ENCODE data around the gene CD1C. TPM values are rescaled to one million over a fixed set of nuclear protein-coding genes. Genes with fewer than 3 reads are reported as not detected.
"Not testable (repeated sequence)": the region's sequence is repeated elsewhere in the genome, so short reads cannot be mapped to it uniquely, and the experiment has no call there.

Gene CD1C
- total and polyA plus RNA-seq, 9 donors, result 0.22 to 6.6 (median 0.28) TPM; not detected in 4

GRCh38 chr1:158249646-158250045, 40.1 kb upstream of the CD1C start:
- no peaks in the 10 kb centered on the region for H3K36me3 ChIP-seq
- no peak for DNase-seq
- 89 to 92% (median 89%) methylated on average over 4 of the region's 4 CpGs for WGBS, 3 donors
- intact Hi-C loops (cut with DNase I), result no loop called here
- no peak overlapping the region for H3K27ac ChIP-seq
- no peaks in the 10 kb centered on the region for H3K27me3 ChIP-seq
- H3K4me3 ChIP-seq, result no peak overlapping the region
- TF ChIP-seq EP300 (IDR thresholded peaks at IDR 0.05) (no peak), POLR2A (IDR thresholded peaks at IDR 0.05) (no peak), CTCF (IDR thresholded peaks at IDR 0.05) (no peak)
- H3K9me3 ChIP-seq, result no peaks in the 10 kb centered on the region
- H3K4me1 ChIP-seq (ENCODE audit: insufficient read depth), result no peaks in the 10 kb centered on the region

DNA sequence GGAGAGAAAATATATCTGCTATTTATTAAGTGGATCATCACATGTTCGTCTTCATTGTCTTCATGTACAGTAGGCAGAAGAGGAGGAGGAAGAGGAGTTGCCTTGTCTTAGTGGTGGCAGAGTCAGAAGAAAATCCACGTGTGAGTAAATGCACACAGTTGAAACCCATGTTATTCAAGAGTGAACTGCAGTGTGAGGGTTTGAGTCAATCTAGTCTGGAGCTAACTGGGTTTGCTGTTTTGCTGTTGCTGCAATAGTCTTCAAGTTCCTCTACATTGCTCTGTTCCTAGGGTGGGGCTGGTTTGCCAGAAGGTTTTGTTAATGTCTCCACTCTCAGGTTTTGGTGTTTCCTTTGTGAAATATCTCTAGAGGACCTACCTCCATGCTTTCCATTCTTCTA, 38.6 kb upstream of the CD1C start:
- H3K36me3 ChIP-seq, result no peaks in the 10 kb centered on the region
- no peak for DNase-seq
- 60 to 68% (median 66%) methylated on average over 2 of the region's 2 CpGs for WGBS, 3 donors
- no peaks in the 10 kb centered on the region for H3K27me3 ChIP-seq
- no peak for TF ChIP-seq POLR2A (IDR thresholded peaks at IDR 0.05)
- no peak for TF ChIP-seq EP300 (IDR thresholded peaks at IDR 0.05)
- TF ChIP-seq CTCF (IDR thresholded peaks at IDR 0.05), result no peak
- intact Hi-C loops (cut with DNase I), result no loop called here
- no peaks in the 10 kb centered on the region for H3K9me3 ChIP-seq
- H3K4me1 ChIP-seq (ENCODE audit: insufficient read depth), result no peaks in the 10 kb centered on the region
- no peak overlapping the region for H3K27ac ChIP-seq
- no peak overlapping the region for H3K4me3 ChIP-seq

DNA sequence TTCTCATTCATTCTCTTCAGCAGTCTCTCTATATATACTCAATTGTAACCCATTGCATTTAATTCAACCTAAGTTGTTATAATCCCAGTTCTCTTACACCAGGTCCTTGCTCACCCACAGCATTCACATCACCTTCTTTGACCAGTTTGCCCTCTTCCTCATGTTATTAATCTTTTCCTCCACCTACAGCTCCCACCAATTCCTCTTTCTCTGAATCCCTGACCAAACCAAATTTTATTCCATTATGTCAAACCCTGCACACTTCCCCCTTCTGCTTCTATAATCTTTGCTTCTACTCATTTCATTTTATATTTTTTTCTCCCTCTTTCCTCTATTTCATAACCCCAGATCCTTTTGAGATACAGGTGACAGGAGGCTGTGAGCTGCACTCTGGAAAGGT, 34.1 kb upstream of the CD1C start:
- Histone ChIP-seq H3K4me1 (ENCODE audit: insufficient read depth) (no peaks in the 10 kb centered on the region), H3K27ac (no peak overlapping the region), H3K27me3 (no peaks in the 10 kb centered on the region), H3K9me3 (no peaks in the 10 kb centered on the region), H3K36me3 (no peaks in the 10 kb centered on the region), H3K4me3 (no peak overlapping the region)
- no peak for DNase-seq
- intact Hi-C loops (cut with DNase I), result no loop called here
- no peak for TF ChIP-seq CTCF (IDR thresholded peaks at IDR 0.05)
- no peak for TF ChIP-seq POLR2A (IDR thresholded peaks at IDR 0.05)
- TF ChIP-seq EP300 (IDR thresholded peaks at IDR 0.05), result no peak

GRCh38 chr1:158256747-158257146, 33.0 kb upstream of the CD1C start:
- H3K36me3 ChIP-seq; H3K27me3 ChIP-seq; H3K4me3 ChIP-seq; H3K27ac ChIP-seq; intact Hi-C loops (cut with DNase I); H3K4me1 ChIP-seq (ENCODE audit: insufficient read depth); H3K9me3 ChIP-seq; DNase-seq: not testable (repeated sequence)
- WGBS, 3 donors, result 86 to 90% (median 90%) methylated on average over 9 of the region's 9 CpGs

DNA sequence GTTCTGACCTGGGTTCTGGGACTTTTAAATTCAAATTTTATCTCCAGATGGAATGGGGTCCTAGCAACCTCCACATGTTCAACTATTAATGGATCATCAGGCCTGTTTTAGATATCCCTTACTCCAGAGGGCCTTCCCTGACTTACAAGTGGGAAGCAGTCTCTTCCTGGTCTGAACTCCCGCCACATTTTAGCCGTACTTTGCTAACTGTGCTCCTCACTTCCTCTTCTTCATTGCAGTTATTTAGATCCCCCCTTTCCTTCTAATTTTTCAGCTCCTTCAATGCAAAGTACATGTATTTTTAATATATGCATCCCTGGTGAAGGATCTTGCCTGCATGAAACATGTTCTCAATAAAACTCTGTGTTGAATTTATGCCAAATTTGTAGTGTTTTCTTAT, 31.8 kb upstream of the CD1C start:
- Histone ChIP-seq H3K4me1 (ENCODE audit: insufficient read depth) (no peaks in the 10 kb centered on the region), H3K36me3 (no peaks in the 10 kb centered on the region), H3K27ac (no peak overlapping the region), H3K27me3 (no peaks in the 10 kb centered on the region), H3K9me3 (no peaks in the 10 kb centered on the region), H3K4me3 (no peak overlapping the region)
- intact Hi-C loops (cut with DNase I), result no loop called here
- no peak for TF ChIP-seq CTCF (IDR thresholded peaks at IDR 0.05)
- TF ChIP-seq POLR2A (IDR thresholded peaks at IDR 0.05), result no peak
- no peak for TF ChIP-seq EP300 (IDR thresholded peaks at IDR 0.05)
- 62 to 70% (median 70%) methylated on average over 2 of the region's 2 CpGs for WGBS, 3 donors
- DNase-seq, result no peak
